HEK293 (cell line): ENCODE results near the gene DPPA4.

ENCODE experiments used
- CTCF ChIA-PET: fragments of 350-600 bp; formaldehyde crosslinking; extraction: SDS; loops from one replicate; lab custom pipeline; 2021; ENCODE audit warnings: antibody characterized with exemption; lab: Yijun Ruan, JAX
- POLR2A ChIA-PET: fragments of 300-600 bp; formaldehyde crosslinking; extraction: SDS; loops from one replicate; lab custom pipeline; 2020; ENCODE audit warnings: antibody characterized with exemption, inconsistent platforms; lab: Yijun Ruan, JAX
- H3K27ac ChIP-seq: fragments of 200-500 bp; sonication (Bioruptor generic); 2 replicates; pipeline ENCODE4 v1.5.1; 2014; ENCODE audit warnings: low read depth, low read length, control low read depth, inconsistent platforms; ENCODE audit errors: extremely low read depth
- H3K36me3 ChIP-seq, 2 experiments: fragments of 200-500 bp in 1 of 2; sonication (Bioruptor generic) in 1 of 2; 1 replicate in 1 of 2; 2 replicates in 1 of 2; pipeline ENCODE4 v1.5.1; 2014 to 2017; ENCODE audit warnings: inconsistent platforms in 2 of 2, low read length in 2 of 2; ENCODE audit not compliant: control insufficient read depth in 2 of 2, insufficient read depth in 1 of 2
- H3K4me1 ChIP-seq: fragments of 200-500 bp; sonication (Bioruptor generic); 2 replicates; pipeline ENCODE4 v1.5.1; 2014; ENCODE audit warnings: mild to moderate bottlenecking, low read length, inconsistent platforms; ENCODE audit not compliant: control insufficient read depth, insufficient read depth
- H3K4me3 ChIP-seq: 2 replicates; pipeline ENCODE4 v1.5.1; 2011; ENCODE audit warnings: low read depth, mild to moderate bottlenecking, control low read depth, low read length, moderate library complexity
- H3K9me3 ChIP-seq: fragments of 200-500 bp; sonication (Bioruptor generic); 2 replicates; pipeline ENCODE4 v1.5.1; 2014; ENCODE audit warnings: low read depth, low read length, inconsistent platforms; ENCODE audit not compliant: control insufficient read depth, insufficient read depth
- GLIS2 ChIP-seq: fragments of 450-650 bp; formaldehyde crosslinking; IDR thresholded peaks from 2 replicates; pipeline ENCODE4 v1.5.1; 2016; ENCODE audit warnings: missing biosample characterization, missing genetic modification characterization
- IKZF3 ChIP-seq: fragments of 450-650 bp; IDR thresholded peaks from 2 replicates; pipeline ENCODE4 v1.5.0; 2018; ENCODE audit warnings: missing biosample characterization, mild to moderate bottlenecking, missing genetic modification characterization, moderate library complexity
- KLF9 ChIP-seq: fragments of 450-650 bp; formaldehyde crosslinking; IDR thresholded peaks from 2 replicates; pipeline ENCODE4 v1.5.1; 2016; ENCODE audit warnings: missing biosample characterization, missing genetic modification characterization, low read depth
- MEIS1 ChIP-seq: sonication (generic); formaldehyde crosslinking; IDR thresholded peaks from 2 replicates; pipeline ENCODE4 v1.8.1; 2022; ENCODE audit warnings: missing genetic modification reagents, mild to moderate bottlenecking, borderline replicate concordance
- OSR2 ChIP-seq: fragments of 450-650 bp; formaldehyde crosslinking; IDR thresholded peaks from 2 replicates; pipeline ENCODE4 v1.5.1; 2016; ENCODE audit warnings: missing biosample characterization, missing genetic modification characterization
- SP2 ChIP-seq: fragments of 450-650 bp; formaldehyde crosslinking; IDR thresholded peaks from 2 replicates; pipeline ENCODE4 v1.5.1; 2016; ENCODE audit warnings: missing biosample characterization, missing genetic modification characterization
- SP7 ChIP-seq: fragments of 450-650 bp; formaldehyde crosslinking; IDR thresholded peaks from 2 replicates; pipeline ENCODE4 v1.5.1; 2016; ENCODE audit warnings: missing biosample characterization, missing genetic modification characterization
- ZNF114 ChIP-seq: fragments of 450-650 bp; formaldehyde crosslinking; IDR thresholded peaks from 2 replicates; pipeline ENCODE4 v1.5.0; 2017; ENCODE audit warnings: missing biosample characterization, missing genetic modification characterization
- ZNF138 ChIP-seq: fragments of 450-650 bp; formaldehyde crosslinking; IDR thresholded peaks from 2 replicates; pipeline ENCODE4 v1.5.1; 2016; ENCODE audit warnings: missing biosample characterization, missing genetic modification characterization, borderline replicate concordance
- ZNF140 ChIP-seq: fragments of 450-650 bp; formaldehyde crosslinking; IDR thresholded peaks from 2 replicates; pipeline ENCODE4 v1.5.1; 2016; ENCODE audit warnings: missing biosample characterization, missing genetic modification characterization
- ZNF324 ChIP-seq: fragments of 450-650 bp; formaldehyde crosslinking; IDR thresholded peaks from 2 replicates; pipeline ENCODE4 v1.5.1; 2016; ENCODE audit warnings: missing biosample characterization, missing genetic modification characterization
- ZNF341 ChIP-seq: fragments of 450-650 bp; formaldehyde crosslinking; IDR thresholded peaks from 2 replicates; pipeline ENCODE4; 2016; ENCODE audit warnings: low read depth, missing biosample characterization, missing genetic modification characterization
- ZNF366 ChIP-seq: fragments of 450-650 bp; formaldehyde crosslinking; conservative IDR thresholded peaks from 2 replicates; pipeline ENCODE4 v1.5.1; 2016; ENCODE audit warnings: missing biosample characterization, missing genetic modification characterization
- ZNF416 ChIP-seq: fragments of 450-650 bp; formaldehyde crosslinking; IDR thresholded peaks from 2 replicates; pipeline ENCODE4 v1.5.1; 2016; ENCODE audit warnings: missing biosample characterization, missing genetic modification characterization
- ZNF510 ChIP-seq: fragments of 450-650 bp; formaldehyde crosslinking; IDR thresholded peaks from 2 replicates; pipeline ENCODE4 v1.5.1; 2018; ENCODE audit warnings: mild to moderate bottlenecking, missing genetic modification characterization, missing biosample characterization; ENCODE audit not compliant: insufficient replicate concordance
- ZNF571 ChIP-seq: fragments of 450-650 bp; formaldehyde crosslinking; IDR thresholded peaks from 2 replicates; pipeline ENCODE4 v1.5.0; 2017; ENCODE audit warnings: missing biosample characterization, missing genetic modification characterization
- ZNF623 ChIP-seq: fragments of 450-650 bp; formaldehyde crosslinking; IDR thresholded peaks from 2 replicates; pipeline ENCODE4 v1.5.1; 2016; ENCODE audit warnings: missing biosample characterization, missing genetic modification characterization
- ZNF707 ChIP-seq: fragments of 450-650 bp; formaldehyde crosslinking; IDR thresholded peaks from 2 replicates; pipeline ENCODE4 v1.5.1; 2016; ENCODE audit warnings: missing biosample characterization, missing genetic modification characterization
- ZNF76 ChIP-seq: fragments of 450-650 bp; formaldehyde crosslinking; IDR thresholded peaks from 2 replicates; pipeline ENCODE4; 2016; ENCODE audit warnings: low read depth, missing biosample characterization, missing genetic modification characterization, borderline replicate concordance
- ZNF830 ChIP-seq: fragments of 450-650 bp; IDR thresholded peaks from 2 replicates; pipeline ENCODE4 v1.5.0; 2018; ENCODE audit warnings: missing biosample characterization, missing genetic modification characterization, low read depth, mild to moderate bottlenecking, moderate library complexity
- ZNF837 ChIP-seq: fragments of 450-650 bp; formaldehyde crosslinking; IDR thresholded peaks from 2 replicates; pipeline ENCODE4 v1.5.1; 2016; ENCODE audit warnings: missing biosample characterization, missing genetic modification characterization
- ZNF843 ChIP-seq: fragments of 450-650 bp; formaldehyde crosslinking; IDR thresholded peaks from 2 replicates; pipeline ENCODE4 v1.5.1; 2016; ENCODE audit warnings: missing biosample characterization, missing genetic modification characterization
- TF ChIP-seq, protein P1 (sequence below): fragments of 450-650 bp; formaldehyde crosslinking; IDR thresholded peaks from 2 replicates; pipeline ENCODE4 v1.5.1; 2016; ENCODE audit warnings: missing biosample characterization, missing genetic modification characterization
- TF ChIP-seq, protein P2 (sequence below): fragments of 450-650 bp; formaldehyde crosslinking; IDR thresholded peaks from 2 replicates; pipeline ENCODE4 v1.5.1; 2017; ENCODE audit warnings: missing biosample characterization, missing genetic modification characterization
- TF ChIP-seq, protein P3 (sequence below): fragments of 450-650 bp; formaldehyde crosslinking; IDR thresholded peaks from 2 replicates; pipeline ENCODE4 v1.5.1; 2016; ENCODE audit warnings: missing biosample characterization, missing genetic modification characterization
- TF ChIP-seq, protein P4 (sequence below): fragments of 450-650 bp; formaldehyde crosslinking; IDR thresholded peaks from 2 replicates; pipeline ENCODE4 v1.5.1; 2017; ENCODE audit warnings: missing biosample characterization, missing genetic modification characterization
- TF ChIP-seq, protein P5 (sequence below): fragments of 450-650 bp; formaldehyde crosslinking; IDR thresholded peaks from 2 replicates; pipeline ENCODE4 v1.5.1; 2016; ENCODE audit warnings: missing biosample characterization, missing genetic modification characterization

The DPPA4 gene

DNA sequence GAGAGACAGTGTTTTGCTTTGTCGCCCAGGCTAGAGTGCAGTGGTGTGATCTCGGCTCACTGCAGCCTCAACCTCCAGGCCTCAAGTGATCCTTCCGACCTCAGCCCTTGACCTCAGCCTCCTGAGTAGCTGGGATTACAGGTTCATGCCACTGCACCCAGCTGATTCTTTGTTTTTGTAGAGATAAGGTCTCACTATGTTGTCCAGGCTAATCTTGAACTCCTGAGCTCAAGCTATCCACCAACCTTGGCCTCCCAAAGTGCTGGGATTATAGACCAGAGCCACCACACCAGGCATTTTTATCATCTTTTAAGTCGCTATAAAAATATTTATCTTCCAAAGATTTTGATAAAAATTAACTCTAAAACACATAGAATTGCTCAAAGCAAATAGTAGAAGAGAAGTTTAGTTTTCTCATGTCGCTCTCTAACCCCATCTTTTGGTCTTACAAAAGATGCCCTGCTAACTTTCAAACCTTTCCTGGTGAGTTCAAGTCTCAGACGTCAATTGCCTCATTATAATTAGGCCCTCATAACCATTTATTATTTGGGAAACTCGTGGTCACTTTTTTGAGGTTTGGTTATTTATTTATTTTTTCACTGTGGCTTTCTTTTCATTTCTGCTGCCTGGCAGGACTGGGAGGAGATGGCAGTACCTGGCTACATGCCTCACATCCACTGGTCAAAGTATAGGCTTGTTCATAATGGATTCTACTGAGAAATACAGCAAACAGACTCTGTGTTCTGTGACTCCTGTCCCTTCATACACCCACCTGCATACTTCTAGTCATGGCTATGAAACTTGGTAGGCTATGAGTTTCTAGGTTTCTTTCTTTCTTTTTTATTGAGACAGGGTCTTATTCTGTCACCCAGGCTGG lies 48.3 kb upstream of the DPPA4 start:
- Histone ChIP-seq H3K27ac (no peak overlapping the region), H3K9me3 (no peaks in the 10 kb centered on the region), H3K36me3 (no peaks in the 10 kb centered on the region), H3K4me3 (no peak overlapping the region), H3K4me1 (no peaks in the 10 kb centered on the region)
- ChIA-PET POLR2A (no interaction called here), CTCF (no interaction called here)
- TF ChIP-seq ZNF837 (no peak), KLF9 (tag by site-specific recombination) (no peak), ZNF571 (tag by site-specific recombination) (no peak), SP2 (tag by site-specific recombination) (no peak), ZNF843 (tag by site-specific recombination) (no peak), ZNF140 (tag by site-specific recombination) (no peak), ZNF114 (no peak), ZNF623 (no peak), IKZF3 (tag by site-specific recombination) (no peak), ZNF707 (tag by site-specific recombination) (no peak), ZNF510 (tag by site-specific recombination) (no peak), ZNF324 (no peak), ZNF830 (tag by site-specific recombination) (no peak), OSR2 (tag by site-specific recombination) (no peak), ZNF76 (tag by site-specific recombination) (no peak), ZNF341 (tag by site-specific recombination) (no peak), GLIS2 (tag by site-specific recombination) (no peak)
- TF ChIP-seq, protein P1, sequence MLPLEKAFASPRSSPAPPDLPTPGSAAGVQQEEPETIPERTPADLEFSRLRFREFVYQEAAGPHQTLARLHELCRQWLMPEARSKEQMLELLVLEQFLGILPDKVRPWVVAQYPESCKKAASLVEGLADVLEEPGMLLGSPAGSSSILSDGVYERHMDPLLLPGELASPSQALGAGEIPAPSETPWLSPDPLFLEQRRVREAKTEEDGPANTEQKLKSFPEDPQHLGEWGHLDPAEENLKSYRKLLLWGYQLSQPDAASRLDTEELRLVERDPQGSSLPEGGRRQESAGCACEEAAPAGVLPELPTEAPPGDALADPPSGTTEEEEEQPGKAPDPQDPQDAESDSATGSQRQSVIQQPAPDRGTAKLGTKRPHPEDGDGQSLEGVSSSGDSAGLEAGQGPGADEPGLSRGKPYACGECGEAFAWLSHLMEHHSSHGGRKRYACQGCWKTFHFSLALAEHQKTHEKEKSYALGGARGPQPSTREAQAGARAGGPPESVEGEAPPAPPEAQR: no peak
- TF ChIP-seq, protein P2, sequence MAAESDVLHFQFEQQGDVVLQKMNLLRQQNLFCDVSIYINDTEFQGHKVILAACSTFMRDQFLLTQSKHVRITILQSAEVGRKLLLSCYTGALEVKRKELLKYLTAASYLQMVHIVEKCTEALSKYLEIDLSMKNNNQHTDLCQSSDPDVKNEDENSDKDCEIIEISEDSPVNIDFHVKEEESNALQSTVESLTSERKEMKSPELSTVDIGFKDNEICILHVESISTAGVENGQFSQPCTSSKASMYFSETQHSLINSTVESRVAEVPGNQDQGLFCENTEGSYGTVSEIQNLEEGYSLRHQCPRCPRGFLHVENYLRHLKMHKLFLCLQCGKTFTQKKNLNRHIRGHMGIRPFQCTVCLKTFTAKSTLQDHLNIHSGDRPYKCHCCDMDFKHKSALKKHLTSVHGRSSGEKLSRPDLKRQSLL: no peak

DNA sequence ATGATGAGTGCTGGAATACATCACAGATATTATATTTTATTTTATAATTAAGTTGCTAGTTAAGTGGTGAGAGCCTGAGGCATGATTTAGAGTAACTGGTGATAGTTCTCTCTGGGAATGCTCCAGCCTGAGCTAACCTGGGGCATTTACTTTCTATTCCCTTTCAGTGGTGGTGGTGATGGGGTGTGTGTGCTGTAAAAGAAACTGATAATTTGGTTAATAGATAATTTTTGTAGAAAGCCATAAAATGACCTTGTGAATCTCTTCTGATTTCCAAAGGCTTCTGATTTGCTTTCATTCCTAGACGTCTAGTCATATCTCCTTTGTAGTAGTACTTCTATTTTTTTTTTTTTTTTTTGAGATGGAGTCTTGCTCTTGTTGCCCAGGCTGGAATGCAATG lies 46.8 kb upstream of the DPPA4 start:
- Histone ChIP-seq H3K4me3 (no peak overlapping the region), H3K9me3 (no peaks in the 10 kb centered on the region), H3K4me1 (no peaks in the 10 kb centered on the region), H3K27ac (no peak overlapping the region), H3K36me3 (no peaks in the 10 kb centered on the region)
- ChIA-PET CTCF (no interaction called here), POLR2A (no interaction called here)
- TF ChIP-seq ZNF416 (tag by site-specific recombination) (no peak), SP7 (tag by site-specific recombination) (no peak), MEIS1 (CRISPR knock-in tag) (no peak), OSR2 (tag by site-specific recombination) (no peak), ZNF138 (tag by site-specific recombination) (no peak), ZNF366 (no peak)
- TF ChIP-seq, protein P3, sequence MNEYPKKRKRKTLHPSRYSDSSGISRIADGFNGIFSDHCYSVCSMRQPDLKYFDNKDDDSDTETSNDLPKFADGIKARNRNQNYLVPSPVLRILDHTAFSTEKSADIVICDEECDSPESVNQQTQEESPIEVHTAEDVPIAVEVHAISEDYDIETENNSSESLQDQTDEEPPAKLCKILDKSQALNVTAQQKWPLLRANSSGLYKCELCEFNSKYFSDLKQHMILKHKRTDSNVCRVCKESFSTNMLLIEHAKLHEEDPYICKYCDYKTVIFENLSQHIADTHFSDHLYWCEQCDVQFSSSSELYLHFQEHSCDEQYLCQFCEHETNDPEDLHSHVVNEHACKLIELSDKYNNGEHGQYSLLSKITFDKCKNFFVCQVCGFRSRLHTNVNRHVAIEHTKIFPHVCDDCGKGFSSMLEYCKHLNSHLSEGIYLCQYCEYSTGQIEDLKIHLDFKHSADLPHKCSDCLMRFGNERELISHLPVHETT (tag by site-specific recombination): no peak
- TF ChIP-seq, protein P4, sequence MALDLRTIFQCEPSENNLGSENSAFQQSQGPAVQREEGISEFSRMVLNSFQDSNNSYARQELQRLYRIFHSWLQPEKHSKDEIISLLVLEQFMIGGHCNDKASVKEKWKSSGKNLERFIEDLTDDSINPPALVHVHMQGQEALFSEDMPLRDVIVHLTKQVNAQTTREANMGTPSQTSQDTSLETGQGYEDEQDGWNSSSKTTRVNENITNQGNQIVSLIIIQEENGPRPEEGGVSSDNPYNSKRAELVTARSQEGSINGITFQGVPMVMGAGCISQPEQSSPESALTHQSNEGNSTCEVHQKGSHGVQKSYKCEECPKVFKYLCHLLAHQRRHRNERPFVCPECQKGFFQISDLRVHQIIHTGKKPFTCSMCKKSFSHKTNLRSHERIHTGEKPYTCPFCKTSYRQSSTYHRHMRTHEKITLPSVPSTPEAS (tag by site-specific recombination): no peak
- TF ChIP-seq, protein P5, sequence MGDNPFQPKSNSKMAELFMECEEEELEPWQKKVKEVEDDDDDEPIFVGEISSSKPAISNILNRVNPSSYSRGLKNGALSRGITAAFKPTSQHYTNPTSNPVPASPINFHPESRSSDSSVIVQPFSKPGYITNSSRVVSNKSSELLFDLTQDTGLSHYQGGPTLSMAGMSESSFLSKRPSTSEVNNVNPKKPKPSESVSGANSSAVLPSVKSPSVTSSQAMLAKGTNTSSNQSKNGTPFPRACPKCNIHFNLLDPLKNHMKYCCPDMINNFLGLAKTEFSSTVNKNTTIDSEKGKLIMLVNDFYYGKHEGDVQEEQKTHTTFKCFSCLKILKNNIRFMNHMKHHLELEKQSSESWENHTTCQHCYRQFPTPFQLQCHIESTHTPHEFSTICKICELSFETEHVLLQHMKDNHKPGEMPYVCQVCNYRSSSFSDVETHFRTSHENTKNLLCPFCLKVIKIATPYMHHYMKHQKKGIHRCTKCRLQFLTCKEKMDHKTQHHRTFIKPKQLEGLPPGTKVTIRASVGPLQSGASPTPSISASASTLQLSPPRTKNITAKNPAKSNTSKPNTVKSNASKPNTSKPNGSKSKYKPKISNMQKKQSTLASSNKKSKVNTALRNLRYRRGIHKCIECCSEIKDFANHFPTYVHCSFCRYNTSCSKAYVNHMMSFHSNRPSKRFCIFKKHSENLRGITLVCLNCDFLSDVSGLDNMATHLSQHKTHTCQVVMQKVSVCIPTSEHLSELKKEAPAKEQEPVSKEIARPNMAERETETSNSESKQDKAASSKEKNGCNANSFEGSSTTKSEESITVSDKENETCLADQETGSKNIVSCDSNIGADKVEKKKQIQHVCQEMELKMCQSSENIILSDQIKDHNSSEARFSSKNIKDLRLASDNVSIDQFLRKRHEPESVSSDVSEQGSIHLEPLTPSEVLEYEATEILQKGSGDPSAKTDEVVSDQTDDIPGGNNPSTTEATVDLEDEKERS (tag by site-specific recombination): no peak
